H54 (cell line): ENCODE data around the gene MLIP.
A peak's percentile ranks its signal among the peaks of the same experiment; 100 is the strongest.

ENCODE experiments used
- DNase-seq: peaks from one replicate; pipeline ENCODE4 v3.0.0; 2011; ENCODE audit warnings: low spot score, mixed read lengths; ENCODE audit not compliant: insufficient read length
- FAIRE-seq: peaks from 3 replicates; lab custom pipeline; 2011; peaks lifted over from hg19 to GRCh38; lab: Jason Lieb, UNC
- POLR2A ChIP-seq: IDR thresholded peaks from 2 replicates; pipeline ENCODE4 v1.6.1; 2011; ENCODE audit warnings: low read depth, mild to moderate bottlenecking, low read length

MLIP gene

DNA sequence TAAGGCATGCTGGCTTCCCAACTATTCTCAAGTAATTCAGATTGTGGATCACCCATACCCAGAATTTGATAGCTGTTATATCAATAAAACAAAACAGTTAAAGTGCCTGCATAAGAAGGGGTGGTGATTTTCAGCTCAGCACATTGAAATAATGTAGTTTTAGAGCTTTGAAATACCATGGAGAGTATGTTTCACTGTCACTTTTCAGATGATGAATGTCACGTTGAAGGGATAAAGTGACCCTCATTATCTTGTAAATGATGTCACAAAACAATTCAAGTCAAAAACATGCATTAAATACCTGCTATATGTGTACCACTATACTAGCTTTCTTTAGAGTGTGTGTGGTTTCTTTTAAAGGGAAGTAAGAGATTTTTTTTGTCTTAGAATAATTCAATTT lies 27.6 kb downstream of the MLIP start:
- TF ChIP-seq POLR2A = no peak
- DNase-seq = no peak
- peak; percentile 52 for FAIRE-seq

- no peak for TF ChIP-seq POLR2A
- DNase-seq = no peak
- no peak for FAIRE-seq
Measured at GRCh38 chr6:54140811-54141210, 29.6 kb downstream of the MLIP start.

GRCh38 chr6:54142889-54143519 lies 31.8 kb downstream of the MLIP start:
- no peak for TF ChIP-seq POLR2A
- no peak for DNase-seq
- no peak for FAIRE-seq

- DNase-seq (no peak), FAIRE-seq (no peak)
- TF ChIP-seq POLR2A = no peak
Measured at GRCh38 chr6:54151861-54152260, 40.6 kb downstream of the MLIP start.

DNA sequence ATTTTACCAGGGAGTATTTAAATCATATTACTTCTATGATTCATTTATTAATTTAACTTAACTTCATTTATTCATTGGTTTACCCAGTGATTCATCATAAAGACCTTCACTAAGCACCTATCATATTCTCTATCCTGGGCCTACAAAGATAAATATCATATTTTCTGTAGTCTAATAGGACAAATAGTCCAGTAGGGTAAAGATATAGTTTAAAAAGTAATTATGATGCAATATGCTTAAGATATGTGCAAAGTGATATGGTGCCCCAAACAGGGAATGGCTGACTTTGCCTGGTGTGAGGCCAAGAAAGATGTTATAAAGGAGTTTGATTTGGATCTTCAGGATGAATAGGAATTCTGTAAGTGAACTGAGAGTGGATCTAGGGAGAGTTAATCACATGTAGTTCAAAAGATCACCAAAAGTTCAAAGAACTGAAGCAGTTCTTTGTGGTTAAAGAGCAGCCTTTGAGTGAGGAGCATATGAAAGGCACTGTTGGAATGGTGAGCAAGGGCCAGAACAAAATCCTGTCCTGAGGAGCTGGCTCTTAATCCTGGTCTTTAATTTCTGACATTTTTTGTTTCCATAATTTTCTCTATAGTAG lies 45.5 kb downstream of the MLIP start:
- TF ChIP-seq POLR2A = no peak
- FAIRE-seq (peak; percentile 20), DNase-seq (no peak)

DNA sequence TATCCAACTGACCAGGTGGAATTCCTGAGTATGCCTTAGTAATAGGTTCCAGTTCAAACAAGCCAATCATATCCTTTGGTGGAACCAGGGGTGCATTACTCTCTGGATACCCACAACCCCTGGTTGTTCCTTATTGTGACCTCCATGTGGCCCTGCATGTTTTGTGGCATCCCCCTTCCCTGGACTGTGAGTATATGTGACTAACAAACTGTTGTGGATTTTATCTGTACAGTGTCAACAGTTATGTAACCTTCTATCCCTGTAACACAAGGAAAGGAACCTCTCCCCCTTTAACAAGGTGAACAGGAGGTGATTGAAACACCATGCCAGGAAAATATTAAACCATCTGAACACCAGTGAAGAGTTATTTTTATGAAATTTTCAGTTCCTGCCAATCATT lies 46.2 kb downstream of the MLIP start:
- no peak for DNase-seq
- no peak for TF ChIP-seq POLR2A
- FAIRE-seq = no peak

GRCh38 chr6:54173089-54173488 lies 61.8 kb downstream of the MLIP start:
- TF ChIP-seq POLR2A = no peak
- DNase-seq (no peak), FAIRE-seq (no peak)

GRCh38 chr6:54179152-54179551 lies 67.9 kb downstream of the MLIP start:
- DNase-seq = no peak
- no peak for TF ChIP-seq POLR2A
- FAIRE-seq = no peak

- no peak for DNase-seq
- no peak for TF ChIP-seq POLR2A
- peak; percentile 72 for FAIRE-seq
Measured at GRCh38 chr6:54183616-54184015, 72.4 kb downstream of the MLIP start.

DNA sequence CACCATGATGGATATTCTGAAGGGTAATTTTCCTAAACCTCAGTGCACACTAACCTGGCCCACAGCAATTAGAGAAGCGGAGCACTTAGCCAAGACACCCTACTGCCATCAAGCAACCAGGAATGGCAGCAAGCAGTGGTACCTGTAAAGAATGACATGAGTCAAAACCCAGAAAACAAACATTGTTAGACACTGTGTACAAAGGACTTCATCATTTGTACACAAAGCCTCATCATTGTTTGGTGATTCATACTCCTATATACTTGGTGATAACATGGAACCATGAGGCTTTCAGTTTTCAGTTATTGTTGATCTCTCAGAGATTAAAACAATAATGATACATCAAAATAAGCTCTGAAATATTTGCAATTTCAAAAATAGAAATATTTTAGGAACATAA lies 74.6 kb downstream of the MLIP start:
- no peak for TF ChIP-seq POLR2A
- no peak for DNase-seq
- FAIRE-seq = no peak

GRCh38 chr6:54188846-54189245 lies 77.6 kb downstream of the MLIP start:
- TF ChIP-seq POLR2A = no peak
- DNase-seq (no peak), FAIRE-seq (no peak)

- FAIRE-seq (no peak), DNase-seq (no peak)
- TF ChIP-seq POLR2A = no peak
Measured at GRCh38 chr6:54191461-54191860, 80.2 kb downstream of the MLIP start.

DNA sequence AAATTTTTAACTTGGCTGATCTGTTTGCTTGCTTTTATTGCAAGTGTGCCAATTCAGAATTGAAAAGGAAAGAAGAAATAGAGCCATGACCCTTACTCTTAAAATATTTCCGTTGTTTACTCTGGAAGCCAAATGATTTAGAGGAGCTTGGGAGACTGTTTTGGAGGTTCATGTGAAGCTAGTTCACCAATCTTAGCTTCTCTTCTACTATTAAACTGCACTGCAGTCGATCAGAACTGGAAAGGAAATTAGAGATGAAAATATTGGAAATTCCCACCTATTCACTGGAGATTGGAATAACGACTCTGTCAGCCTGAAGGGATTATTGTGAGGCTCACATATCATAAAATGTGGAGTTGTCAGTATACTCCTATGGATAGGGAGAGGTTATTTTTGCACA lies 81.8 kb downstream of the MLIP start:
- peak; percentile 58 for FAIRE-seq
- no peak for TF ChIP-seq POLR2A

DNA sequence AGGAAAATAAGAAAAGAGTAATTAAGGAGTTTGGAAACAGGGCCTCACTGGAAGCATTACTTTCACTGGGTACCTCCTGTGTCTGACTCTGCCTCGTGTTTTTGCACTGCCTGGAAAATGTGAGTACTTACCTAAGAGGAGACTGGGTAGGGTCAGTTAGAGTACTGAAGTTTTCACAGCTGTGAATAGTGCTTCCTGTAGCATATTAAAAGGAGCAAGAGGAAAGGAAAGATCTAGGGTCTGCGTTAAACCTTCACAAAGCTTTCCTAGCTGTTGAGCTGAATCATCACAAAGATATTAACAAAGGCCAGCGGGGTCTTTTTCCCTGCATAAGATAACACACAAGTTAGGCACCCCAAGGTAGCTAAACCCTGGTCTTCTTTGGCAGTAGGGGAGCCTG lies 82.3 kb downstream of the MLIP start:
- TF ChIP-seq POLR2A = no peak
- DNase-seq (no peak), FAIRE-seq (no peak)

More for the DNA sequence above, 81.8 kb downstream of the MLIP start:
- no peak for DNase-seq

- TF ChIP-seq POLR2A = no peak
- FAIRE-seq = peak; percentile 98
- DNase-seq = peak; percentile 9
Measured at GRCh38 chr6:54194067-54194466, 82.8 kb downstream of the MLIP start.
